ENCODE data around the gene CACNG5. TPM values are rescaled to one million over a fixed set of nuclear protein-coding genes. Genes with fewer than 3 reads are reported as not detected.

The CACNG5 gene
- total RNA-seq, 1 donor from 2014 or later: not detected

- Mint-ChIP-seq H3K36me3 (ENCODE audit: unreplicated experiment) (no peaks in the 10 kb centered on the region), H3K4me1 (ENCODE audit: unreplicated experiment) (no peaks in the 10 kb centered on the region), H3K4me3 (ENCODE audit: unreplicated experiment) (no peak overlapping the region), H3K27me3 (ENCODE audit: unreplicated experiment) (peaks cover 66% of the 10 kb centered on the region), H3K9me3 (ENCODE audit: unreplicated experiment) (no peaks in the 10 kb centered on the region), H3K27ac (ENCODE audit: unreplicated experiment) (no peak overlapping the region)
- no peak for DNase-seq (ENCODE audit: extremely low spot score, unreplicated experiment)
- TF ChIP-seq, protein P1, sequence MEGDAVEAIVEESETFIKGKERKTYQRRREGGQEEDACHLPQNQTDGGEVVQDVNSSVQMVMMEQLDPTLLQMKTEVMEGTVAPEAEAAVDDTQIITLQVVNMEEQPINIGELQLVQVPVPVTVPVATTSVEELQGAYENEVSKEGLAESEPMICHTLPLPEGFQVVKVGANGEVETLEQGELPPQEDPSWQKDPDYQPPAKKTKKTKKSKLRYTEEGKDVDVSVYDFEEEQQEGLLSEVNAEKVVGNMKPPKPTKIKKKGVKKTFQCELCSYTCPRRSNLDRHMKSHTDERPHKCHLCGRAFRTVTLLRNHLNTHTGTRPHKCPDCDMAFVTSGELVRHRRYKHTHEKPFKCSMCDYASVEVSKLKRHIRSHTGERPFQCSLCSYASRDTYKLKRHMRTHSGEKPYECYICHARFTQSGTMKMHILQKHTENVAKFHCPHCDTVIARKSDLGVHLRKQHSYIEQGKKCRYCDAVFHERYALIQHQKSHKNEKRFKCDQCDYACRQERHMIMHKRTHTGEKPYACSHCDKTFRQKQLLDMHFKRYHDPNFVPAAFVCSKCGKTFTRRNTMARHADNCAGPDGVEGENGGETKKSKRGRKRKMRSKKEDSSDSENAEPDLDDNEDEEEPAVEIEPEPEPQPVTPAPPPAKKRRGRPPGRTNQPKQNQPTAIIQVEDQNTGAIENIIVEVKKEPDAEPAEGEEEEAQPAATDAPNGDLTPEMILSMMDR (IDR thresholded peaks at IDR 0.05): no peak
Measured at GRCh38 chr17:66863820-66864219, 28.9 kb downstream of the CACNG5 start.

- TF ChIP-seq, protein P1 (IDR thresholded peaks at IDR 0.05): no peak
- H3K36me3 Mint-ChIP-seq (ENCODE audit: unreplicated experiment): no peaks in the 10 kb centered on the region
- no peaks in the 10 kb centered on the region for H3K9me3 Mint-ChIP-seq (ENCODE audit: unreplicated experiment)
- no peak overlapping the region for H3K27ac Mint-ChIP-seq (ENCODE audit: unreplicated experiment)
- H3K27me3 Mint-ChIP-seq (ENCODE audit: unreplicated experiment): peaks cover 60% of the 10 kb centered on the region
- H3K4me1 Mint-ChIP-seq (ENCODE audit: unreplicated experiment): no peaks in the 10 kb centered on the region
- DNase-seq (ENCODE audit: extremely low spot score, unreplicated experiment): no peak
- H3K4me3 Mint-ChIP-seq (ENCODE audit: unreplicated experiment): no peak overlapping the region
Measured at GRCh38 chr17:66865151-66865550, 30.2 kb downstream of the CACNG5 start.

- H3K9me3 Mint-ChIP-seq (ENCODE audit: unreplicated experiment): no peaks in the 10 kb centered on the region
- H3K4me3 Mint-ChIP-seq (ENCODE audit: unreplicated experiment): no peak overlapping the region
- TF ChIP-seq, protein P1 (IDR thresholded peaks at IDR 0.05): no peak
- H3K27me3 Mint-ChIP-seq (ENCODE audit: unreplicated experiment): peaks cover 51% of the 10 kb centered on the region
- H3K27ac Mint-ChIP-seq (ENCODE audit: unreplicated experiment): no peak overlapping the region
- no peaks in the 10 kb centered on the region for H3K36me3 Mint-ChIP-seq (ENCODE audit: unreplicated experiment)
- DNase-seq (ENCODE audit: extremely low spot score, unreplicated experiment): no peak
- no peaks in the 10 kb centered on the region for H3K4me1 Mint-ChIP-seq (ENCODE audit: unreplicated experiment)
Measured at GRCh38 chr17:66873962-66874361, 39.0 kb downstream of the CACNG5 start.

DNA sequence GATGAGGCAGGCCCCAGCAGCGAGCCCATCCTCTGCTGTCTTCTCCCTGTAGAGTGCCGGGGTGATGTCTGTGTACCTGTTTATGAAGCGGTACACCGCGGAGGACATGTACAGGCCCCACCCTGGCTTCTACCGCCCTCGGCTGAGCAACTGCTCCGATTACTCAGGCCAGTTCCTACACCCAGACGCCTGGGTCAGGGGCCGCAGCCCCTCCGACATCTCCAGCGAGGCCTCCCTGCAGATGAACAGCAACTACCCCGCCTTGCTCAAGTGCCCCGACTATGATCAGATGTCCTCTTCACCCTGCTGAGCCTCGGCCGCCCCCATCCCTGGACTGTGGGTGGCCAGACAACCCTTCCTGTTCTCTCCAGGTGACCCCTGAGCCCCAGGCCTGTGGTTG lies 50.0 kb downstream of the CACNG5 start:
- peaks cover 12% of the 10 kb centered on the region for H3K9me3 Mint-ChIP-seq (ENCODE audit: unreplicated experiment)
- H3K4me1 Mint-ChIP-seq (ENCODE audit: unreplicated experiment): no peaks in the 10 kb centered on the region
- H3K27ac Mint-ChIP-seq (ENCODE audit: unreplicated experiment): no peak overlapping the region
- no peaks in the 10 kb centered on the region for H3K36me3 Mint-ChIP-seq (ENCODE audit: unreplicated experiment)
- H3K4me3 Mint-ChIP-seq (ENCODE audit: unreplicated experiment): no peak overlapping the region
- peaks cover 26% of the 10 kb centered on the region for H3K27me3 Mint-ChIP-seq (ENCODE audit: unreplicated experiment)
- TF ChIP-seq, protein P1 (IDR thresholded peaks at IDR 0.05): no peak
- DNase-seq (ENCODE audit: extremely low spot score, unreplicated experiment): no peak

- H3K4me1 Mint-ChIP-seq (ENCODE audit: unreplicated experiment): no peaks in the 10 kb centered on the region
- H3K27ac Mint-ChIP-seq (ENCODE audit: unreplicated experiment): no peak overlapping the region
- no peak for DNase-seq (ENCODE audit: extremely low spot score, unreplicated experiment)
- H3K9me3 Mint-ChIP-seq (ENCODE audit: unreplicated experiment): peaks cover 9% of the 10 kb centered on the region
- H3K4me3 Mint-ChIP-seq (ENCODE audit: unreplicated experiment): no peak overlapping the region
- no peaks in the 10 kb centered on the region for H3K36me3 Mint-ChIP-seq (ENCODE audit: unreplicated experiment)
- peaks cover 26% of the 10 kb centered on the region for H3K27me3 Mint-ChIP-seq (ENCODE audit: unreplicated experiment)
- TF ChIP-seq, protein P1 (IDR thresholded peaks at IDR 0.05): no peak
Measured at GRCh38 chr17:66885417-66885816, 50.5 kb downstream of the CACNG5 start.

Data from osteocyte (in vitro differentiated cells).